ENCODE results near the gene PSKH1. TPM values are rescaled to one million over a fixed set of nuclear protein-coding genes. Genes with fewer than 3 reads are reported as not detected.

The PSKH1 gene
- total and polyA plus RNA-seq, 10 of the 15 experiments (the other 5 are each of a cell fraction or from before 2014, with no cell fraction given) = 0.63 to 20.4 (median 7.8) TPM

GRCh38 chr16:67865318-67865717 lies 27.7 kb upstream of the PSKH1 start (continued):
- no peak for TF ChIP-seq ZBTB40 (IDR thresholded peaks at IDR 0.05; ENCODE audit: borderline replicate concordance)
- no peak for TF ChIP-seq PAX5 (IDR thresholded peaks at IDR 0.05; ENCODE audit: borderline replicate concordance, low read depth, low read length)
- no peak for TF ChIP-seq EZH2 (IDR thresholded peaks at IDR 0.05; ENCODE audit: borderline replicate concordance, control insufficient read depth, low read depth, low read length)
- TF ChIP-seq ZBED1 (IDR thresholded peaks at IDR 0.05; ENCODE audit: borderline replicate concordance) = no peak

GRCh38 chr16:67868290-67868689 lies 24.8 kb upstream of the PSKH1 start:
- H3K4me3 ChIP-seq = no peak overlapping the region
- 96% methylated on average over 6 of the region's 6 CpGs for WGBS (ENCODE audit: insufficient coverage, insufficient replicate concordance, low lambda C conversion rate, missing lambda C conversion rate)
- H4K20me1 ChIP-seq (ENCODE audit: control insufficient read depth, insufficient read depth) = no peaks in the 10 kb centered on the region
- H3K9me3 ChIP-seq (replicated peaks; ENCODE audit: control insufficient read depth, insufficient read depth, low read length) = no peaks in the 10 kb centered on the region
- peaks cover 4% of the 10 kb centered on the region for H3K4me1 ChIP-seq (ENCODE audit: control insufficient read depth, insufficient read depth, low read length)
- no peaks in the 10 kb centered on the region for H3K27me3 ChIP-seq (replicated peaks in 1 of 2; ENCODE audit: control insufficient read depth in 2 of 2, insufficient read depth in 2 of 2, low read length in 1 of 2)
- CTCF ChIA-PET = interaction anchor here (0.6 to 0.7 kb wide), 2 partner anchors 52 to 65 kb away, joined by 3 read pairs; no protein-coding TSS in a partner anchor
- TF ChIP-seq YBX1 (IDR thresholded peaks at IDR 0.05) (no peak), PAX8 (IDR thresholded peaks at IDR 0.05) (no peak), ETV6 (conservative IDR thresholded peaks at IDR 0.05 in 1 of 2, IDR thresholded peaks at IDR 0.05 in 1 of 2; ENCODE audit: borderline replicate concordance in 1 of 2, low read depth in 1 of 2) (no peak), RBBP5 (conservative IDR thresholded peaks at IDR 0.05) (no peak), ELK1 (IDR thresholded peaks at IDR 0.05; ENCODE audit: low read depth, low read length) (no peak), MAX (IDR thresholded peaks at IDR 0.05; ENCODE audit: low read depth, low read length) (no peak)
- peaks cover 18 to 29% of the 10 kb centered on the region in 2 experiments for H3K36me3 ChIP-seq (ENCODE audit: control insufficient read depth in 2 of 2, insufficient read depth in 2 of 2, low read length in 1 of 2)
- H3K79me2 ChIP-seq (ENCODE audit: control insufficient read depth, insufficient read depth, low read length) = peaks cover 4% of the 10 kb centered on the region
- H3K4me2 ChIP-seq (ENCODE audit: control insufficient read depth, insufficient read depth) = no peak overlapping the region
- no peak for ATAC-seq
- no peak overlapping the region for H3K9ac ChIP-seq (ENCODE audit: control insufficient read depth, insufficient read depth, low read length)
- SMC1A ChIA-PET (ENCODE audit: uncharacterized antibody, unreplicated experiment) = no interaction called here
- no peak for DNase-seq (ENCODE audit: low read depth, low spot score)
- POLR2A ChIA-PET = interaction anchor here (0.8 kb wide), 1 partner anchor 11 kb away, joined by 3 read pairs; no protein-coding TSS in a partner anchor
- no peak overlapping the region for H2AFZ ChIP-seq (ENCODE audit: control insufficient read depth, low read depth, low read length)
- BruUV-seq (replicated peaks) = no TSS peak
- in situ Hi-C loops (cut with MboI) = no loop called here
- H3K27ac ChIP-seq (ENCODE audit: control insufficient read depth, insufficient read depth) = no peak overlapping the region
- no peak for FAIRE-seq
- RAD21 ChIA-PET (ENCODE audit: unreplicated experiment) = interaction anchor here (0.7 kb wide), 1 partner anchor 53 kb away, joined by 3 read pairs; no protein-coding TSS in a partner anchor
- intact Hi-C loops (cut with micrococcal nuclease; ENCODE audit: unreplicated experiment) = no loop called here
